ENCODE measurements around the gene ORAI3.

ORAI3 gene

GRCh38 chr16:30957456-30958174 lies 8.7 kb downstream of the ORAI3 start, which contains the start of gene SETD1A:
TSS of gene SETD1A (plus strand) at chr16:30957754. CDS start at chr16:30958732, 978 bp downstream.
- peaks cover 15% of the 10 kb centered on the region for H3K79me2 ChIP-seq (ENCODE audit: control insufficient read depth, insufficient read depth, low read length, unreplicated experiment)
- H3K4me1 ChIP-seq (ENCODE audit: control insufficient read depth, insufficient read depth, low read length, unreplicated experiment) = peaks cover 20% of the 10 kb centered on the region
- peak within 1 kb of the TSS; percentile 93 for H3K4me3 ChIP-seq (ENCODE audit: low read depth, low read length)
- peaks cover 16% of the 10 kb centered on the region; the same call in 1 of the 2 replicates for H3K36me3 ChIP-seq (ENCODE audit: insufficient read depth, low read length)
- H3K27ac ChIP-seq (ENCODE audit: low read depth, low read length) = peak within 1 kb of the TSS; percentile 96
- H2AFZ ChIP-seq (ENCODE audit: low read length, unreplicated experiment) = peak within 1 kb of the TSS; percentile 97
- H3K27me3 ChIP-seq (ENCODE audit: insufficient read depth, low read length) = no peaks in the 10 kb centered on the region

GRCh38 chr16:30958175-30959079 lies 9.6 kb downstream of the ORAI3 start:
- H3K36me3 ChIP-seq (ENCODE audit: insufficient read depth, low read length) = peaks cover 16% of the 10 kb centered on the region; the same call in 1 of the 2 replicates
- H3K27me3 ChIP-seq (ENCODE audit: insufficient read depth, low read length) = no peaks in the 10 kb centered on the region
- peaks cover 16% of the 10 kb centered on the region for H3K4me1 ChIP-seq (ENCODE audit: control insufficient read depth, insufficient read depth, low read length, unreplicated experiment)
- H2AFZ ChIP-seq (ENCODE audit: low read length, unreplicated experiment) = peak overlapping the region; percentile 31
- H3K4me3 ChIP-seq (ENCODE audit: low read depth, low read length) = peak overlapping the region; percentile 93
- peak overlapping the region; percentile 96; the same call in 1 of the 2 replicates for H3K27ac ChIP-seq (ENCODE audit: low read depth, low read length)
- peaks cover 15% of the 10 kb centered on the region for H3K79me2 ChIP-seq (ENCODE audit: control insufficient read depth, insufficient read depth, low read length, unreplicated experiment)

- H3K36me3 ChIP-seq (ENCODE audit: insufficient read depth, low read length) = peaks cover 19% of the 10 kb centered on the region; the same call in 1 of the 2 replicates
- H3K4me3 ChIP-seq (ENCODE audit: low read depth, low read length) = no peak overlapping the region
- no peak overlapping the region for H2AFZ ChIP-seq (ENCODE audit: low read length, unreplicated experiment)
- peaks cover 9% of the 10 kb centered on the region for H3K4me1 ChIP-seq (ENCODE audit: control insufficient read depth, insufficient read depth, low read length, unreplicated experiment)
- H3K79me2 ChIP-seq (ENCODE audit: control insufficient read depth, insufficient read depth, low read length, unreplicated experiment) = peaks cover 15% of the 10 kb centered on the region
- no peaks in the 10 kb centered on the region for H3K27me3 ChIP-seq (ENCODE audit: insufficient read depth, low read length)
- no peak overlapping the region for H3K27ac ChIP-seq (ENCODE audit: low read depth, low read length)
Observed at GRCh38 chr16:30961384-30961783, 12.5 kb downstream of the ORAI3 start.

- Histone ChIP-seq H2AFZ (ENCODE audit: low read length, unreplicated experiment) (no peak overlapping the region), H3K4me3 (ENCODE audit: low read depth, low read length) (no peak overlapping the region), H3K27ac (ENCODE audit: low read depth, low read length) (no peak overlapping the region), H3K4me1 (ENCODE audit: control insufficient read depth, insufficient read depth, low read length, unreplicated experiment) (peaks cover 4% of the 10 kb centered on the region), H3K27me3 (ENCODE audit: insufficient read depth, low read length) (no peaks in the 10 kb centered on the region), H3K36me3 (ENCODE audit: insufficient read depth, low read length) (peaks cover 19% of the 10 kb centered on the region; the same call in 1 of the 2 replicates), H3K79me2 (ENCODE audit: control insufficient read depth, insufficient read depth, low read length, unreplicated experiment) (peaks cover 7% of the 10 kb centered on the region)
Observed at GRCh38 chr16:30963925-30964511, 15.2 kb downstream of the ORAI3 start.

- peaks cover 2% of the 10 kb centered on the region for H3K79me2 ChIP-seq (ENCODE audit: control insufficient read depth, insufficient read depth, low read length, unreplicated experiment)
Observed at GRCh38 chr16:30964574-30965226, 15.8 kb downstream of the ORAI3 start.

GRCh38 chr16:30965436-30965835 lies 16.6 kb downstream of the ORAI3 start:
- Histone ChIP-seq H3K27ac (ENCODE audit: low read depth, low read length) (no peak overlapping the region), H3K79me2 (ENCODE audit: control insufficient read depth, insufficient read depth, low read length, unreplicated experiment) (no peaks in the 10 kb centered on the region), H2AFZ (ENCODE audit: low read length, unreplicated experiment) (no peak overlapping the region), H3K27me3 (ENCODE audit: insufficient read depth, low read length) (no peaks in the 10 kb centered on the region), H3K4me1 (ENCODE audit: control insufficient read depth, insufficient read depth, low read length, unreplicated experiment) (no peaks in the 10 kb centered on the region), H3K36me3 (ENCODE audit: insufficient read depth, low read length) (peaks cover 14% of the 10 kb centered on the region; the same call in 1 of the 2 replicates), H3K4me3 (ENCODE audit: low read depth, low read length) (no peak overlapping the region)

More at GRCh38 chr16:30964574-30965226, 15.8 kb downstream of the ORAI3 start:
- H3K4me3 ChIP-seq (ENCODE audit: low read depth, low read length) = no peak overlapping the region
- H3K27ac ChIP-seq (ENCODE audit: low read depth, low read length) = no peak overlapping the region
- H3K4me1 ChIP-seq (ENCODE audit: control insufficient read depth, insufficient read depth, low read length, unreplicated experiment) = no peaks in the 10 kb centered on the region
- no peak overlapping the region for H2AFZ ChIP-seq (ENCODE audit: low read length, unreplicated experiment)
- peaks cover 19% of the 10 kb centered on the region; the same call in 1 of the 2 replicates for H3K36me3 ChIP-seq (ENCODE audit: insufficient read depth, low read length)
- no peaks in the 10 kb centered on the region for H3K27me3 ChIP-seq (ENCODE audit: insufficient read depth, low read length)

- no peak overlapping the region for H3K27ac ChIP-seq (ENCODE audit: low read depth, low read length)
Observed at GRCh38 chr16:30966033-30966619, 17.3 kb downstream of the ORAI3 start.

GRCh38 chr16:30967795-30968194 lies 18.9 kb downstream of the ORAI3 start:
- peaks cover 10% of the 10 kb centered on the region; the same call in 1 of the 2 replicates for H3K36me3 ChIP-seq (ENCODE audit: insufficient read depth, low read length)
- no peaks in the 10 kb centered on the region for H3K4me1 ChIP-seq (ENCODE audit: control insufficient read depth, insufficient read depth, low read length, unreplicated experiment)

More at GRCh38 chr16:30966033-30966619, 17.3 kb downstream of the ORAI3 start:
- Histone ChIP-seq H3K79me2 (ENCODE audit: control insufficient read depth, insufficient read depth, low read length, unreplicated experiment) (no peaks in the 10 kb centered on the region), H3K4me1 (ENCODE audit: control insufficient read depth, insufficient read depth, low read length, unreplicated experiment) (no peaks in the 10 kb centered on the region), H3K36me3 (ENCODE audit: insufficient read depth, low read length) (peaks cover 10% of the 10 kb centered on the region; the same call in 1 of the 2 replicates), H3K4me3 (ENCODE audit: low read depth, low read length) (no peak overlapping the region), H3K27me3 (ENCODE audit: insufficient read depth, low read length) (no peaks in the 10 kb centered on the region), H2AFZ (ENCODE audit: low read length, unreplicated experiment) (no peak overlapping the region)

GRCh38 chr16:30969246-30969842 lies 20.5 kb downstream of the ORAI3 start:
- H3K4me3 ChIP-seq (ENCODE audit: low read depth, low read length) = no peak overlapping the region
- H3K4me1 ChIP-seq (ENCODE audit: control insufficient read depth, insufficient read depth, low read length, unreplicated experiment) = no peaks in the 10 kb centered on the region
- no peak overlapping the region for H2AFZ ChIP-seq (ENCODE audit: low read length, unreplicated experiment)
- no peak overlapping the region for H3K27ac ChIP-seq (ENCODE audit: low read depth, low read length)
- H3K36me3 ChIP-seq (ENCODE audit: insufficient read depth, low read length) = peaks cover 10% of the 10 kb centered on the region; the same call in 1 of the 2 replicates
- H3K79me2 ChIP-seq (ENCODE audit: control insufficient read depth, insufficient read depth, low read length, unreplicated experiment) = no peaks in the 10 kb centered on the region
- no peaks in the 10 kb centered on the region for H3K27me3 ChIP-seq (ENCODE audit: insufficient read depth, low read length)

More at GRCh38 chr16:30967795-30968194, 18.9 kb downstream of the ORAI3 start:
- H2AFZ ChIP-seq (ENCODE audit: low read length, unreplicated experiment) = no peak overlapping the region
- H3K27ac ChIP-seq (ENCODE audit: low read depth, low read length) = no peak overlapping the region
- H3K27me3 ChIP-seq (ENCODE audit: insufficient read depth, low read length) = no peaks in the 10 kb centered on the region
- H3K4me3 ChIP-seq (ENCODE audit: low read depth, low read length) = no peak overlapping the region
- no peaks in the 10 kb centered on the region for H3K79me2 ChIP-seq (ENCODE audit: control insufficient read depth, insufficient read depth, low read length, unreplicated experiment)

Data from ACC112 (cell line).